K562 (cell line): ENCODE measurements around the gene TRIM33. TPM values are rescaled to one million over a fixed set of nuclear protein-coding genes. Genes with fewer than 3 reads are reported as not detected.
A peak's percentile ranks its signal among the peaks of the same experiment; 100 is the strongest.

Source experiments
- DACH1 ChIP-seq: fragments of 450-650 bp; IDR thresholded peaks from 2 replicates; pipeline ENCODE4 v1.6.1; 2018; ENCODE audit not compliant: partially characterized antibody
- MEF2A ChIP-seq: IDR thresholded peaks from 2 replicates; pipeline ENCODE4 v1.6.1; 2011; ENCODE audit warnings: low read depth, mild to moderate bottlenecking, low read length, moderate library complexity; ENCODE audit not compliant: control insufficient read depth
- NEUROD1 ChIP-seq: fragments of 150-350 bp; IDR thresholded peaks from 2 replicates; pipeline ENCODE4 v1.6.1; 2014; ENCODE audit warnings: borderline replicate concordance, low read length, low read depth; ENCODE audit not compliant: partially characterized antibody
- PRPF4 ChIP-seq: fragments of 200-400 bp; formaldehyde crosslinking; IDR thresholded peaks from one replicate; pipeline ENCODE4 v1.6.1; 2017; ENCODE audit warnings: low read length, low read depth, mild to moderate bottlenecking; ENCODE audit not compliant: insufficient read depth, poor library complexity, severe bottlenecking
- RFX5 ChIP-seq: IDR thresholded peaks from 2 replicates; pipeline ENCODE4 v1.6.1; 2011; ENCODE audit warnings: low read depth, mild to moderate bottlenecking, improper control_type of control experiment, low read length
- RNF2 ChIP-seq: sonication (generic); IDR thresholded peaks from 2 replicates; pipeline ENCODE4 v1.6.1; 2016
- SMARCB1 ChIP-seq: IDR thresholded peaks from 2 replicates; pipeline ENCODE4 v1.6.1; 2011; ENCODE audit warnings: improper control_type of control experiment, low read depth; ENCODE audit not compliant: insufficient read length
- TEAD1 ChIP-seq, 2 experiments: fragments of 450-650 bp in 1 of 2; sonication (generic) in 1 of 2; formaldehyde crosslinking; IDR thresholded peaks; 2 replicates each; pipeline versions ENCODE4 v1.4.0 to v1.8.0; 2020 to 2022; ENCODE audit warnings: mild to moderate bottlenecking in 2 of 2, missing genetic modification reagents in 1 of 2
- TRIM25 ChIP-seq: fragments of 450-650 bp; IDR thresholded peaks from 2 replicates; pipeline ENCODE4 v1.7.0; 2016; ENCODE audit warnings: borderline replicate concordance
- ZFP30 ChIP-seq: fragments of 250-450 bp; sonication (Bioruptor Pico); IDR thresholded peaks from 2 replicates; pipeline ENCODE4 v1.8.0; 2022; ENCODE audit warnings: moderate library complexity, mild to moderate bottlenecking, inconsistent platforms, borderline replicate concordance
- ZHX1 ChIP-seq: fragments of 150-350 bp; conservative IDR thresholded peaks from 2 replicates; pipeline ENCODE4 v1.6.1; 2014; ENCODE audit warnings: low read length
- ZNF318 ChIP-seq, 2 experiments: fragments of 450-650 bp; IDR thresholded peaks; 2 replicates each; pipeline ENCODE4 v1.6.1; 2016; ENCODE audit warnings: mild to moderate bottlenecking in 2 of 2, borderline replicate concordance in 1 of 2, low read depth in 1 of 2, moderate library complexity in 1 of 2
- polyA plus RNA-seq, 8 experiments: library from polyadenylated mRNA; depleted of rRNA in 4 of 8; stranded (reverse) in 5 of 8; unstranded in 3 of 8; fragments of >200 nt; fragmentation: Nextera tagmentation in 2 of 8; fragmentation: Illumina TruSeq in 1 of 8; extraction: Ambion mirVana in 2 of 8; extraction: Trizol in 1 of 8; gene quantifications; 2 replicates each; pipeline versions ENCODE4 v1.2.1 to v1.2.3, GENCODE V29; 2011 to 2014; ENCODE audit warnings: inconsistent platforms in 1 of 8, missing spikeins in 1 of 8
- total RNA-seq, 7 experiments: library from RNA; depleted of rRNA in 6 of 7; stranded (reverse); fragments of >200 nt in 6 of 7; fragmentation: Illumina TruSeq in 2 of 7; extraction: Trizol in 2 of 7; gene quantifications; 2 replicates each; pipeline versions ENCODE4 v1.2.1 to v1.2.3, GENCODE V29; 2011 to 2021; ENCODE audit warnings: low replicate concordance in 1 of 7

The TRIM33 gene
- total and polyA plus RNA-seq, 9 of the 15 experiments (the other 6 are each of a cell fraction or from before 2014, with no cell fraction given), result 9.3 to 58.4 (median 40.2) TPM

- TF ChIP-seq TRIM25 (no peak), ZFP30 (no peak), ZNF318 (IDR thresholded peaks at IDR 0.05; ENCODE audit: borderline replicate concordance in 1 of 2, low read depth in 1 of 2) (0 out of 4 replicates have a peak, but pooled peaks of 1 of the 2 experiments have one; percentile 35), NEUROD1 (peak; percentile 33), SMARCB1 (no peak), TEAD1 (CRISPR knock-in tag; IDR thresholded peaks at IDR 0.05) (peak in 1 of 2 experiments; percentile 44; a peak in 1 of 4 replicates), DACH1 (peak; percentile 79), MEF2A (peak; percentile 95), PRPF4 (no peak), ZHX1 (no peak), RNF2 (no peak), RFX5 (no peak)
Measured at GRCh38 chr1:114388432-114389003, 122.5 kb downstream of the TRIM33 start (continued).
